Measurements from ENCODE around the gene GPR87. TPM values are rescaled to one million over a fixed set of nuclear protein-coding genes. Genes with fewer than 3 reads are reported as not detected.
A peak's percentile ranks its signal among the peaks of the same experiment; 100 is the strongest.

Gene GPR87
- total RNA-seq, 8 experiments from 2014 or later: 0.17 to 1.9 (median 0.88) TPM

- 75 to 100% (median 100%) methylated on average over 1 to 3 of the region's 3 CpGs; no CpG with 5 or more reads in 7 of the 10 experiments for WGBS, 10 experiments
- ATAC-seq (replicated peaks in 6 of 8): no peak
- Histone ChIP-seq H3K27ac (no peak overlapping the region), H3K4me3 (no peak overlapping the region), H3K4me1 (replicated peaks in 1 of 2) (no peaks in the 10 kb centered on the region)
- in situ Hi-C loops (cut with MboI; ENCODE audit: low pct_unique_long_range_greater_than_20kb in 2 of 9, low sequenced_read_pairs in 9 of 9, unreplicated experiment in 9 of 9): loop anchor here in 5 of 9 experiments (25.0 kb wide), 2 partner anchors 134 to 541 kb away; no protein-coding TSS in a partner anchor
These were observed 20.4 kb downstream of the GPR87 start for GRCh38 chr3:151296226-151296625.

DNA sequence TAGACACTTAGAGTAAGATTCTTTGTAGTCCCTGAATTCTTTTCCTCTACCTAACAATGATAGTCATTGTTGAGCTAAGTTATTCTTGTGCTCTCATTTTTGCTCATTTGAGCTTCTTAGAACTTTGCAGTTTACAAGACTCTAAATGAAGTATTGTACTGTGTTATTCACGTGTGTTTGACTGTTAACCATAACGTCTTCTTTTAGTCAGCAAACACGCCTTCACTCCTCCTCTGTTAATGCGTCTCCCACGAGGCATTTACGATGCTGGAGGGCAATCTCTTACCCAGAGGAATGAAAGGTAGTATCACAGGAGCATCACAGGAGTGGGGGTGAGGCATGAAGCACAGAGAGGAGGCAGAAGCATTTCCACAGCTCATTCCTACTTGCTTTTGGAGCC lies 23.5 kb downstream of the GPR87 start:
- in situ Hi-C loops (cut with MboI; ENCODE audit: low pct_unique_long_range_greater_than_20kb in 2 of 9, low sequenced_read_pairs in 9 of 9, unreplicated experiment in 9 of 9): loop anchor here in 5 of 9 experiments (25.0 kb wide), 2 partner anchors 131 to 544 kb away; no protein-coding TSS in a partner anchor
- H3K4me1 ChIP-seq (replicated peaks in 1 of 2): no peaks in the 10 kb centered on the region
- WGBS, 10 experiments: 40 to 100% (median 72%) methylated on average over 1 to 6 of the region's 6 CpGs; no CpG with 5 or more reads in 3 of the 10 experiments
- no peak overlapping the region for H3K4me3 ChIP-seq
- no peak overlapping the region for H3K27ac ChIP-seq
- no peak for ATAC-seq (replicated peaks in 6 of 8)

GRCh38 chr3:151290673-151291072 lies 25.9 kb downstream of the GPR87 start:
- in situ Hi-C loops (cut with MboI; ENCODE audit: low pct_unique_long_range_greater_than_20kb in 2 of 9, low sequenced_read_pairs in 9 of 9, unreplicated experiment in 9 of 9): loop anchor here in 5 of 9 experiments (25.0 kb wide), 2 partner anchors 128 to 547 kb away; no protein-coding TSS in a partner anchor
- Histone ChIP-seq H3K27ac (no peak overlapping the region), H3K4me3 (no peak overlapping the region), H3K4me1 (replicated peaks in 1 of 2) (no peaks in the 10 kb centered on the region)
- WGBS, 10 experiments: 0 to 100% (median 73%) methylated on average over 1 to 3 of the region's 3 CpGs
- peak in 1 of 8 experiments; percentile 26 for ATAC-seq (replicated peaks in 6 of 8)

DNA sequence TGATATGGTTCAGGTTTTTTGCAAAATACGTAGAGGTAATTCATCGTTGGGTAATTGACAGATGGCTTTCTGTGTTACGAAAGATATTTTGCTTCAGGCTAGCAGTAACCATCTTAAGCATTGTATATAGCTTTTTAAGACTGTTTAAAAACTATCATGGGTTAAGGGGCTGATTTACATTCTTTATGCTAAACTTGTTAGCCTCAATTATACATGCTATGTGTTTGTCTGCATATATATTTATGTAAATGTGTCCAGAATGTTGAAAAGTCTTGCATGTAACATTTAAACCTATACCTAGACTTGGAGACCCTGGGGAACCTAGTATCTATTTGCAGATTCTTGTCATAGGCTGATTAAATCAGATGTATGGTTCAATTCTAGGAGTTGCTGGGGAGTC lies 27.2 kb downstream of the GPR87 start:
- in situ Hi-C loops (cut with MboI; ENCODE audit: low pct_unique_long_range_greater_than_20kb in 2 of 9, low sequenced_read_pairs in 9 of 9, unreplicated experiment in 9 of 9): loop anchor here in 6 of 9 experiments (10.0 to 25.0 kb wide), 3 partner anchors 125 to 548 kb away; no protein-coding TSS in a partner anchor
- 0 to 64% (median 0%) methylated on average over 2 to 3 of the region's 3 CpGs; no CpG with 5 or more reads in 1 of the 10 experiments for WGBS, 10 experiments
- ATAC-seq (replicated peaks in 6 of 8): peak in 1 of 8 experiments; percentile 90
- H3K4me1 ChIP-seq (replicated peaks in 1 of 2): no peaks in the 10 kb centered on the region
- H3K4me3 ChIP-seq: no peak overlapping the region
- no peak overlapping the region for H3K27ac ChIP-seq

GRCh38 chr3:151285940-151286339 lies 30.7 kb downstream of the GPR87 start:
- Histone ChIP-seq H3K4me1 (replicated peaks in 1 of 2) (no peaks in the 10 kb centered on the region), H3K27ac (no peak overlapping the region), H3K4me3 (no peak overlapping the region)
- no peak for ATAC-seq (replicated peaks in 6 of 8)
- in situ Hi-C loops (cut with MboI; ENCODE audit: low pct_unique_long_range_greater_than_20kb in 2 of 9, low sequenced_read_pairs in 9 of 9, unreplicated experiment in 9 of 9): loop anchor here in 6 of 9 experiments (10.0 to 25.0 kb wide), 3 partner anchors 121 to 551 kb away; no protein-coding TSS in a partner anchor
- 40 to 100% (median 83%) methylated on average over 1 of the region's 1 CpG; no CpG with 5 or more reads in 5 of the 10 experiments for WGBS, 10 experiments

DNA sequence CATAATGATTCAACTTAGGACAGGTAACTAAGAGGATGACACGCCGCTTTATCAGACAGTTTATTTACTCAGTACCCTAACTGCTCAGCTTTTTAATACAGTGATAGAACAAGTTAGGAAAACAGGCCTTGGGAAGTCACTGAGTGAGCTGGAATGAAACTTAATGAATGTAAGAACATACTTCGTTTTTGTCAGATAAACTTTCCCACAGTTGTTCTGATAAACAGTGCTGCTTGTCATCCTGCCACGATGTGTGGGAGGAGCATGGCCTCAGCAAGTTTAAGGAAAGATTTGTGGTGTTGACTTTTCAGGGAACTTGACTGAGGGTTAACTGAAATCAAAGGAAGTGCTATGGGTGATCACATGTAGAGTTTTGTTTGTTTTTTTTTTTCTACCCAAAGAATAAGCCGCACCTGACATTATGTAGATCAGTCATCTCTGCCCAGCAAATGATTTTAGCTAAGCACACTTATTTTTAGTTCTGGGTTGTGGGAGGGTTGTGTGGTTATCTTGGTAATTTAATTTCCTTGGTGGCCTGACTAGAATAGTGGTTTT lies 32.6 kb downstream of the GPR87 start:
- in situ Hi-C loops (cut with MboI; ENCODE audit: low pct_unique_long_range_greater_than_20kb in 2 of 9, low sequenced_read_pairs in 9 of 9, unreplicated experiment in 9 of 9): loop anchor here in 6 of 9 experiments (5.0 to 25.0 kb wide), 4 partner anchors 117 to 553 kb away; no protein-coding TSS in a partner anchor
- 17 to 94% (median 60%) methylated on average over 1 to 5 of the region's 5 CpGs; no CpG with 5 or more reads in 1 of the 10 experiments for WGBS, 10 experiments
- peak in 1 of 8 experiments; percentile 58 for ATAC-seq (replicated peaks in 6 of 8)
- Histone ChIP-seq H3K4me1 (replicated peaks in 1 of 2) (no peaks in the 10 kb centered on the region), H3K4me3 (no peak overlapping the region), H3K27ac (no peak overlapping the region)

DNA sequence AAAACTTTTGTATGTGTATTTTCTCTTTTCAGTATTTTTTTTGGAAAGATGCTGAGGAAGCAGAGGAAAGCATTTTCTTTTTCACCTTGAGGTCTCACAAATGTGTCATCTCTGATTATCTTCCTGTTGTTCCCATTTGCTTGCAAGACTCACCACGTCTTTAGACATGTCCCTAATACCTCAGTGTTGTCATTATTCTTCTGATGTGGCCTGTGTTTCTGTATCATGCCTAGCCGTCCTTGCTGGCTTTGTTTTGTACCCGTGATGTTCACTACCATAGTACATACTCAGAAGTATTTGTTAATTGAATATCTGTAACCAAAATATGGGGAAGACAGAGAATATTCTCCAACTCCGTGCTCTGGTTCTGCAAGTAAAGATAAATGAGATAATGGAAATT lies 33.2 kb downstream of the GPR87 start:
- peak in 1 of 8 experiments; percentile 28 for ATAC-seq (replicated peaks in 6 of 8)
- no peak overlapping the region for H3K27ac ChIP-seq
- no peaks in the 10 kb centered on the region for H3K4me1 ChIP-seq (replicated peaks in 1 of 2)
- 23 to 100% (median 64%) methylated on average over 1 to 4 of the region's 4 CpGs; no CpG with 5 or more reads in 2 of the 10 experiments for WGBS, 10 experiments
- no peak overlapping the region for H3K4me3 ChIP-seq
- in situ Hi-C loops (cut with MboI; ENCODE audit: low pct_unique_long_range_greater_than_20kb in 2 of 9, low sequenced_read_pairs in 9 of 9, unreplicated experiment in 9 of 9): loop anchor here in 6 of 9 experiments (5.0 to 25.0 kb wide), 4 partner anchors 116 to 554 kb away; no protein-coding TSS in a partner anchor

DNA sequence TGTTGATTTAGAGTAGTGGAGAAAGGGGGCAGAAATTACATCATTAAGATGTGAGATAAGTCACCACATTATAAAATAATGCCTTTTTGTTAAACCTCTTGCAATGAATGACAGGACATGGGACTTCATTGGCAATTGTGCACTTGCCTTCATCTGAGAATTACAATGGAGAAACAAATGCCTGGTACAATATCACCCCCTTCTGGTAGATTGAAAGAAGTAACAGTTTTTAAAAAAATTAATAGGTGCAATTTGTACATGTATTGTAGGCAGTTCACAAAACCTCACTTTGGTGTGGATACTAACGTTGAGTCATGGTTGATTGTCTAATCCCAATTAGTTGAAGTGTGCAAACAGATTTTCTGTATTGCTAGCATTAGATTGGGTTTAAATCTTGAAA lies 33.7 kb downstream of the GPR87 start:
- WGBS, 10 experiments: 0 to 38% (median 0%) methylated on average over 1 of the region's 1 CpG; no CpG with 5 or more reads in 2 of the 10 experiments
- no peak overlapping the region for H3K27ac ChIP-seq
- no peaks in the 10 kb centered on the region for H3K4me1 ChIP-seq (replicated peaks in 1 of 2)
- H3K4me3 ChIP-seq: no peak overlapping the region
- in situ Hi-C loops (cut with MboI; ENCODE audit: low pct_unique_long_range_greater_than_20kb in 2 of 9, low sequenced_read_pairs in 9 of 9, unreplicated experiment in 9 of 9): loop anchor here in 6 of 9 experiments (5.0 to 25.0 kb wide), 4 partner anchors 116 to 554 kb away; no protein-coding TSS in a partner anchor
- peak in 5 of 8 experiments; percentile 10 to 65 (median 23) for ATAC-seq (replicated peaks in 6 of 8)

GRCh38 chr3:151281671-151282324 lies 34.8 kb downstream of the GPR87 start:
- 44 to 98% (median 91%) methylated on average over 4 to 9 of the region's 9 CpGs for WGBS, 10 experiments
- Histone ChIP-seq H3K27ac (no peak overlapping the region), H3K4me1 (replicated peaks in 1 of 2) (no peaks in the 10 kb centered on the region), H3K4me3 (no peak overlapping the region)
- ATAC-seq (replicated peaks in 6 of 8): peak in 3 of 8 experiments; percentile 81 to 90 (median 90)
- in situ Hi-C loops (cut with MboI; ENCODE audit: low pct_unique_long_range_greater_than_20kb in 2 of 9, low sequenced_read_pairs in 9 of 9, unreplicated experiment in 9 of 9): loop anchor here in 6 of 9 experiments (5.0 to 25.0 kb wide), 4 partner anchors 114 to 556 kb away; no protein-coding TSS in a partner anchor

- Histone ChIP-seq H3K4me3 (no peak within 1 kb of the TSS), H3K4me1 (replicated peaks in 1 of 2) (no peaks in the 10 kb centered on the region), H3K27ac (no peak within 1 kb of the TSS)
- in situ Hi-C loops (cut with MboI; ENCODE audit: low pct_unique_long_range_greater_than_20kb in 2 of 9, low sequenced_read_pairs in 9 of 9, unreplicated experiment in 9 of 9): loop anchor here in 5 of 9 experiments (10.0 to 25.0 kb wide), 3 partner anchors 113 to 559 kb away; no protein-coding TSS in a partner anchor
- 48 to 88% (median 68%) methylated on average over 1 to 4 of the region's 4 CpGs; no CpG with 5 or more reads in 2 of the 10 experiments for WGBS, 10 experiments
- no peak for ATAC-seq (replicated peaks in 6 of 8)
These were observed 38.4 kb downstream of the GPR87 start, which contains the start of gene P2RY14 for GRCh38 chr3:151278230-151278629. P2RY14 (minus strand) TSS chr3:151278542; CDS start chr3:151214316, 64,226 bp downstream.

DNA sequence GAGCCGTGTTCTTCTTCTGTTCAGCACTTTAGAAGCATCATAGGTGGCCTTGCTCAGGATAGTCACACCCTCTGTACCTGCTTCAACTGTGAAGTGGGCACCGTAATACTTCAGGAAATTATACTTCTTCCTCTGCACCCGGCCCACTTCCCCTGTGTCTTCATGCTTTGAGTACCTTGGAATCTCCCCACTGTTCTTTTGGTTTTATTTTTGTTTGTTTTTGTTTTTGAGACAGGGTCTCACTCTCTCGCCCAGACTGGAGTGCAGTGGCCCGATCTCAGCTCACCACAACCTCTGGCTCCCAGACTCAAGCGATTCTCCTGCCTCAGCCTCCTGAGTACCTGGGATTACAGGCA lies 40.0 kb downstream of the GPR87 start:
- in situ Hi-C loops (cut with MboI; ENCODE audit: low pct_unique_long_range_greater_than_20kb in 2 of 9, low sequenced_read_pairs in 9 of 9, unreplicated experiment in 9 of 9): loop anchor here in 5 of 9 experiments (10.0 to 25.0 kb wide), 3 partner anchors 112 to 561 kb away; no protein-coding TSS in a partner anchor
- H3K27ac ChIP-seq: no peak overlapping the region
- ATAC-seq (replicated peaks in 6 of 8): no peak
- no peaks in the 10 kb centered on the region for H3K4me1 ChIP-seq (replicated peaks in 1 of 2)
- H3K4me3 ChIP-seq: no peak overlapping the region
- WGBS, 10 experiments: 29 to 100% (median 92%) methylated on average over 1 to 5 of the region's 6 CpGs; no CpG with 5 or more reads in 1 of the 10 experiments

GRCh38 chr3:151276038-151276686 lies 40.5 kb downstream of the GPR87 start:
- no peak overlapping the region for H3K4me3 ChIP-seq
- H3K27ac ChIP-seq: no peak overlapping the region
- no peak for ATAC-seq (replicated peaks in 6 of 8)
- in situ Hi-C loops (cut with MboI; ENCODE audit: low pct_unique_long_range_greater_than_20kb in 2 of 9, low sequenced_read_pairs in 9 of 9, unreplicated experiment in 9 of 9): loop anchor here in 5 of 9 experiments (10.0 to 25.0 kb wide), 3 partner anchors 111 to 561 kb away; no protein-coding TSS in a partner anchor
- H3K4me1 ChIP-seq (replicated peaks in 1 of 2): no peaks in the 10 kb centered on the region
- WGBS, 10 experiments: 38 to 100% (median 73%) methylated on average over 1 to 2 of the region's 2 CpGs; no CpG with 5 or more reads in 2 of the 10 experiments

Data from motor neuron (in vitro differentiated cells).